GM12865 (cell line): ENCODE measurements around the gene OLFM3.

Source experiments
- DNase-seq: peaks from one replicate; pipeline ENCODE4 v3.0.0; 2010; ENCODE audit warnings: low read depth
- H3K4me3 ChIP-seq: 2 replicates; pipeline ENCODE4 v1.5.1; 2011; ENCODE audit warnings: mild to moderate bottlenecking, low read depth, low read length, control low read depth
- TF ChIP-seq, protein P1 (sequence below): IDR thresholded peaks from 2 replicates; pipeline ENCODE4 v1.5.1; 2011; ENCODE audit warnings: low read length, control low read depth, low read depth, inconsistent platforms; ENCODE audit not compliant: insufficient read depth; ENCODE audit errors: missing control alignments

OLFM3 gene

DNA sequence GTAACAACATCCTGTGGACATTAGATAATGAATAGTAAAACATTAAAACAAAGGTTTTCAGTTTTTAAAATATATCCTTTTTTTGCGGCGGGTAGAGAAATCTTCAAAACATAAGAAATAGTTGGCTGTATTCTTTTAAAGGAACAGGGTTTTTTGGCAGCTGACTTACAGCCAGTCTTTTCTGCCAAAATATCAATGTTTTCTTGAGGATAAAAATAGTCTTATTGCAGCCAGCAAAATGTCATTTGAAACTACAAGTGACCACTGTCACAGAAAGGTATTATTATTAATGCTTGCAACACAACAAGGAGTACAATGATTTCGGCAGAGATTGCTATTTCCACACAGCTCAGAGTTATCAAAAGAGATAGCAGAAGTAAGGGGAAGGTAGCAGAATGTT, 21.4 kb downstream of the OLFM3 start:
- no peak for DNase-seq
- TF ChIP-seq, protein P1, sequence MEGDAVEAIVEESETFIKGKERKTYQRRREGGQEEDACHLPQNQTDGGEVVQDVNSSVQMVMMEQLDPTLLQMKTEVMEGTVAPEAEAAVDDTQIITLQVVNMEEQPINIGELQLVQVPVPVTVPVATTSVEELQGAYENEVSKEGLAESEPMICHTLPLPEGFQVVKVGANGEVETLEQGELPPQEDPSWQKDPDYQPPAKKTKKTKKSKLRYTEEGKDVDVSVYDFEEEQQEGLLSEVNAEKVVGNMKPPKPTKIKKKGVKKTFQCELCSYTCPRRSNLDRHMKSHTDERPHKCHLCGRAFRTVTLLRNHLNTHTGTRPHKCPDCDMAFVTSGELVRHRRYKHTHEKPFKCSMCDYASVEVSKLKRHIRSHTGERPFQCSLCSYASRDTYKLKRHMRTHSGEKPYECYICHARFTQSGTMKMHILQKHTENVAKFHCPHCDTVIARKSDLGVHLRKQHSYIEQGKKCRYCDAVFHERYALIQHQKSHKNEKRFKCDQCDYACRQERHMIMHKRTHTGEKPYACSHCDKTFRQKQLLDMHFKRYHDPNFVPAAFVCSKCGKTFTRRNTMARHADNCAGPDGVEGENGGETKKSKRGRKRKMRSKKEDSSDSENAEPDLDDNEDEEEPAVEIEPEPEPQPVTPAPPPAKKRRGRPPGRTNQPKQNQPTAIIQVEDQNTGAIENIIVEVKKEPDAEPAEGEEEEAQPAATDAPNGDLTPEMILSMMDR = no peak

DNA sequence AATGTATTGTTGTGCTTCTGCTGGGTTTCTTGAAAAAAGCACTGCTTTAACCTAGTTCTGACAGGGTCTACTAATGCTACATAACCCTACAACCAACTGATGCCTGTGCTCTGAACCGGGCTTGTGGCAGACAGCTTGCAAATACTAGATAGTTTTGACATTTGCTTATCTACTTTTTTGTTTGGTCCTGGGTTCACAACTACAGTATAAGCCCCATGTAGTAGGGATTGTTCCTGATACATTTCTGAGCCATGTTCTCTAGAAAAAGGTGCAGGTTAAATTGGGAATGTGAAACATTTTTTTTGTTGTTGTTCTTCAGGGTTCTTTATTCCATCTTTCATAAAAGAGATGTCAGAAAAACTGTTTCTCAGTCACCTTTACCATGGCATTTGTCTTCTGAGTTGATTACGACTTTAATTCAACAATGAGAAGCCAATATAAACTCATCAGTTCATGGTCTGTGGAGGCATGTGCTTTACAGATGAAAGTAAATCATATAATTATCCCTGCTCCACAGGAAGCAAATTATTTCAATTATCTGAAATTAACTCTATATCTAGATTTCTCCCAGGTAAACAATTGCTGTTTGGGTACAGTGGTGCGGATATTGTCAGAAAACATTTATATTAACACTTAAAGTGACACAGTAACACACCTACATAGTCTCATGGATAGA, 22.0 kb downstream of the OLFM3 start:
- TF ChIP-seq, protein P1 = no peak
- no peak for DNase-seq
- H3K4me3 ChIP-seq = no peak overlapping the region

More for the DNA sequence above, 21.4 kb downstream of the OLFM3 start:
- H3K4me3 ChIP-seq = no peak overlapping the region

GRCh38 chr1:101971304-101971703, 25.4 kb downstream of the OLFM3 start:
- TF ChIP-seq, protein P1 = peak; percentile 21
- peak; percentile 22 for DNase-seq
- H3K4me3 ChIP-seq = no peak overlapping the region

DNA sequence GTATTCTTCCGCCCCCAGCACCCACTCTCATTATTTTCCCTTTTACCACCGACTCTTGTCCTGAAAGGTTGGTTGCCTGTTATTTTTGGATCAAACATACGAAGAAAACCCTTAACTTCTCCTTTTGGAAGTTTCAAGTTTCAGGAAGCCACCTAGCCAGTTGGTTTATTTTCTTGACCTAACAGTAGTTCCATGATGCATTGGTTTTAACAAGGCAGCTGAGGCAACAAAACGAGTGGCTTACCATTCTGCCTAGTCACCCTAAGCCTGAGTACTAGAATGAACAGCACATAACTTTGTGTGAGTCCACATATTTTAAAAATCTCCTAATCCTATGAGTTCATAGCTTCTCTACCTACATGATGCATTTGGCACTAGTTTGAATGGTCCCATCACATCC, 28.9 kb downstream of the OLFM3 start:
- no peak overlapping the region for H3K4me3 ChIP-seq
- TF ChIP-seq, protein P1 = no peak
- no peak for DNase-seq

DNA sequence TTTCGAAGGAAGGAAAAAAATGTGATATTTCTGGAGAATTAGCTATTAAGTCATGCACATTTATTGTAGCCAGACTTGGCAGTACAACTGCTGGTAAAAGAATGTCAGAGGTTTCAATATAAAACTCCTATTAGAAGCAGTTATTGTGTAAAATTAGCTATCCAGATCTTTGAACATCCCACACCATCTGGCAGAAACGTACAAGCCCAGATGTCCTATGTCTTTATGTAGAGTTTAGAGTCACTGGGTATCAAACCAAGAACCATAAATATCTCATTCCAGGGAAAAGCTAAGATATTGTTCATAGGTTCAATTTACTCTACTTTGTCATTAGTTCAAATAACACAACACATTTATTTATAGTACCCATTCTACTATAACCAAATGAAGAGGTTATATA, 31.4 kb downstream of the OLFM3 start:
- DNase-seq = no peak
- TF ChIP-seq, protein P1 = no peak
- H3K4me3 ChIP-seq = no peak overlapping the region

DNA sequence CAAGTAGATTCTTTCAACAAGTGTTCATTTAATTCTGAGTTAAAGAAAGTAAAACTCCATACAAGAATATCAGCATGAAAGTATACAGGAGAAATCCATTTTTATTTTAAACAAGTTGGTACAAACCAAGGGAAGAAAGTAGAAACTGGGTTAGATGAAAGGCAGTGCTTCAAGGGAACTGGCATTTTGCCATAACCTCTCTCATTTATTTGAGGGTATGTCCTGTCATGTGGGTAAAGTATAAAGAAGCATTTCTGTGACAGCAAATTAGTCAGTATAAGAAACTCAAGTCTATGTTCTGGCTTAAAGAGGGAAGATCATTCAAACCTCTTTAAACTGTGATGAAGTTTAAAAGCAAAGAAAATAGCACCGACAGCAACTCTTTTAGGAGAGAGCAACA, 32.0 kb downstream of the OLFM3 start:
- TF ChIP-seq, protein P1 = no peak
- no peak overlapping the region for H3K4me3 ChIP-seq
- DNase-seq = no peak

- H3K4me3 ChIP-seq = no peak overlapping the region
- DNase-seq = no peak
- TF ChIP-seq, protein P1 = no peak
Observed at GRCh38 chr1:101960142-101960541, 36.6 kb downstream of the OLFM3 start.
